H54 (cell line): ENCODE results near the gene NUDT1.

Experiments
- DNase-seq: peaks from one replicate; pipeline ENCODE4 v3.0.0; 2011; ENCODE audit warnings: low spot score, mixed read lengths; ENCODE audit not compliant: insufficient read length
- FAIRE-seq: peaks from 3 replicates; lab custom pipeline; 2011; peaks lifted over from hg19 to GRCh38; lab: Jason Lieb, UNC
- POLR2A ChIP-seq: IDR thresholded peaks from 2 replicates; pipeline ENCODE4 v1.6.1; 2011; ENCODE audit warnings: low read depth, mild to moderate bottlenecking, low read length

The NUDT1 gene

DNA sequence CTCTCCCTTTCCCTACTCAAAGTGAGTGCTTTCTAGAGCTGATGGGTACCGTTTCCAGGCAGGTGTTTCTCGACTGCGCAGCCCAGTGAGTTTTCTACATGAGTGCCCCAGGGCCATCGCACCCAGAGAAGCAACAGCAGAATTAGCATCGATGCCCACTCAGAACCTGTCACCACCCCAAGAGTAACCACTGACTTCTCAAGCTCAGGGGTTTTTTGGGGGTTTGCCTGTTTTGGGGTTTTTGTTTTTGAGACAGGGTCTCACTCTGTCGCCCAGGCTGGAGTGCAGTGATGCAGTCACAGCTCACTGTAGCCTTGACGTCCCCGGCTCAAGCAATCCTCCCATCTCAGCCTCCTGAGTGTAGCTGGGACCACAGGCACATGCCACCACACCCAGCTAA, 46.5 kb downstream of the NUDT1 start:
- TF ChIP-seq POLR2A: no peak
- FAIRE-seq (no peak), DNase-seq (no peak)

DNA sequence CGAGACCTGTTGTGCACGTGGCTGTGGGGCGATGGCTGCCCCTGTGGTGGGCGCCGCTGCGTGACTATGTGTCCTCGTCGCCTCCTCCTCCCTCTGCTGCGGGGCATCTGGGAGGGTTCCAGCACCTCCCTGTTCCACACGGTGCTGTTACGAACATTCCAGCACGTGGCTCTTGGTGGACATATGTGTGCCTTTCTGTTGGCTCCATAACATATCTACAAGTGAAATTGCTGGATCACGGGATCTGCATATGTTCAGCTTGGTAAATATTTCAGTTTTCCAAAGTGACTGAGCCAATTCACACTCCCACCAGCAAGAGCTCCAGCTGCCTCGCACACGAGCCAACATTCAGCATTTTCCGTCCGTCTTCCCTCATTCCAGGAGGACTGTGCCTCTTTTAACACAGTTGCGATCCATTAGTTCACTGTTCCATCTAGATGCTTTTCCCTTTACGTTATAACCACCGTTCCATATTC, 47.1 kb downstream of the NUDT1 start:
- DNase-seq (no peak), FAIRE-seq (no peak)
- no peak for TF ChIP-seq POLR2A

GRCh38 chr7:2289621-2290020, 47.6 kb downstream of the NUDT1 start:
- FAIRE-seq: no peak

GRCh38 chr7:2290877-2291276, 48.9 kb downstream of the NUDT1 start:
- FAIRE-seq (no peak), DNase-seq (no peak)
- no peak for TF ChIP-seq POLR2A

More at GRCh38 chr7:2289621-2290020, 47.6 kb downstream of the NUDT1 start:
- DNase-seq: no peak
- no peak for TF ChIP-seq POLR2A

DNA sequence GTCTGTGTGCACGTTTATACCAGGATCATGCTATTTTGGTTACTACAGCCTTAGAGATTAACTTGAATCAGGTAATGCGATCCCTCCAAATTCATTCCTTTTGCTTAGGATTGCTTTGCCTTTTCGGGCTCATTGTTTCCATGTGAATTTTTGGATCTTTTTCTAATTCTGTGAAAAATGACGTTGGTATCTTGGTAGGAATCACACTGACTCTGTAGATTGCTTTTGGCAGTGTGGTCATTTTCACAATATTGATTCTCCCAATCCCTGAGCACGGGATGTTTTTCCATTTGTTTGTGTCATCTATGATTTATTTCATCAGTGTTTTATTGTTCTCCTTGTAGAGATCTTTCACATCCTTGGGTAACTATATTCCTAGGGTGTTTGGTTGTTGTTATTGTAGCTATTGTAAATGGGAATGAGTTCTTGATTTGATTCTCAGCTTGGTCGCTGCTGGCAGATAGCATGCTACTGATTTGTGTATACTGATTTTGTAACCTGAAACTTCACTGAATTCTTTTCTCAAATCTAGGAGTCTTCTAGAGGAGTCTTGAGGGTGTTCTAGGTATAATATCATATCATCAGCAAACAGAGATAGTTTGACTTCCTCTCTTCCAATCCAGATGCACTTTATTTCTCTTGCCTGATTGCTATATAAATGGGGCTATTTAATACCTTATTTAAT, 54.1 kb downstream of the NUDT1 start:
- no peak for TF ChIP-seq POLR2A
- DNase-seq: no peak
- FAIRE-seq: no peak

DNA sequence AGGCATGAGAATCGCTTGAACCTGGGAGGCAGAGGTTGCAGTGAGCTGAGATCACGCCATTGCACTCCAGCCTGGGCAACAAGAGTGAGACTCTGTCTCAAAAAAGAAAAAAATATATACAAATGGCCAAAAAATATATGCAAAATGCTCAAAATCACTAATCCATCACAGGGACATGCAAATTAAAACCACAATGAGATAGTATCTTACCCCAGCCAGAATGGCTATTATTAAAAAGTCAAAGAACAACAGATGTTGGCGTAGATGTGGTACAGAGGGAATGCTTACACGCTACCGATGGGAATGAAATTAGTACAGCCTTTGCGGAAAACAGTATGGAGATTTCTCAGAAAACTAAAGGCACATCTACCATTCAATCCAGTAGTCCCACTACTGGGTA, 54.8 kb downstream of the NUDT1 start:
- FAIRE-seq (no peak), DNase-seq (no peak)
- no peak for TF ChIP-seq POLR2A

DNA sequence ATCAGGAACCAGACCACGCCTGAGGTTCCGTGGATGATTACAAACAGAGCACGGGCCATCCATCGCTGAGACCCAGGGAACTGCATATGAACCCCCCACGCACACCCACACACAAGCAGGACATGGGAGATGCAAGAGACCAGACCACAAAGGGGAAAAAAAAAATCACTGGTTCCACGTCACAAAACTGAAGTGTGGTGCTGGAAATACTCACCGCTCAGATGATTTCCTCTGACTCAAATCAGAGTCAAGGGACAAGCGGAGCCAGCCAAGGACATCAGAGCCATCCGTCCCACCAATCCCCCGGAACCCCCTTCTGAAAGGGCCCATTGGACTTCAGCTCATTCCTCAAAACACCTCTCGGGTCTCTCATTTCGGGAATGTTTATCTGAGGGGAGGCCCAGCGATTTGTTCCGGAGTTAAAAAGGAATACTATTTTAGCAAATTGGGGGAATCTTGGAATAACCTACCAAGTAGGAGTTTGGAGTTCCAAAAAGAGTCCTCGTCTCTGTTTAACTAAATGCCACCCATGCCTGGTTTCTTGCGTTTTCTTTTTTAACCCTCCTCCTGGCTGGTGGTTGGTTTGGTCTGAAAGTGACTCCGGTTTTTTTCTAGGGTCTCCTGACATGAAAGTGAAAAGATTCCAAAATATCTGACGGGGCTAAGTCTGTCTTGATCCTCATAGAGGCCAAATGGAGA, 57.3 kb downstream of the NUDT1 start:
- FAIRE-seq (no peak), DNase-seq (no peak)
- TF ChIP-seq POLR2A: no peak

DNA sequence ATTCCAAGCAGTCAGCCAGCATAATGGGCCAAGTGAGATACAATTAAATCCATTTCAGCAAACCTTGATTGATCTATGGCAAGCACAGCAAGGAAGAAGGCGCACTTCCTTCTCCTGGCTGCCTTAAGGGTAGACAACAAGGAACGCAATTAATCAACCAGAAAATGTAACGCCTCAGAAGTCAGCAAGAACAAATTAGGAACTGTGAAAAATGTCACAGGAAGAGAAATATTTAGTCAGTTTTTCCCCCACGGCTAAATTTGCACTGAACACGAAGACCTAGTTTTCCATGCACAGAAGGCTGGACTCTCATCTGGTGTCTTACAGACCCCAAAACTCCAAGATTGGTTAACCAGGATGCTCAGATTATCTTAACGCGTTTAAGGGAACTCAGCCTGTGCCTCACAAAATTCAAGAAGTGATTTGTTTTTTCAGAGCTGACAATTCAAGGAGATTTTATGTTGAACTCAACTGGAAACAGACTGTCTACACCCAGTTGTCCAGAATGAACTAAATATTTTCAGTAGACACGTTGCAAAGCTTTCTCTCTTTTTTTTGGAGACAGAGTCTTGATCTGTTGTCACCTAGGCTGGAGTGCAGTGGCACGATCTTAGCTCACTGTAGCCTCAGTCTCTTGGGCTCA, 58.0 kb downstream of the NUDT1 start:
- DNase-seq (no peak), FAIRE-seq (no peak)
- no peak for TF ChIP-seq POLR2A
